HCT116 (cell line): ENCODE measurements around the gene SLC23A1. TPM values are rescaled to one million over a fixed set of nuclear protein-coding genes. Genes with fewer than 3 reads are reported as not detected.

Source experiments
- ATAC-seq: fragments of 200-7000 bp; cut with Tn5 transposase; 2 replicates; pipeline ENCODE4 v1.9.1; 2020; ENCODE audit warnings: mild to moderate bottlenecking, moderate library complexity
- BruUV-seq: library from RNA; stranded (reverse); fragments of 400-500 nt; replicated peaks from 2 replicates; lab custom pipeline; 2021; lab: Mats Ljungman, UMichigan
- CTCF ChIA-PET: fragments of 300-600 bp; sonication (Branson Sonifier 250); formaldehyde crosslinking; loops from one replicate; lab custom pipeline; 2021; ENCODE audit warnings: antibody characterized with exemption; lab: Charles Lee
- POLR2A ChIA-PET: fragments of 300-600, 350-600 bp; sonication (Branson Sonifier 250); formaldehyde crosslinking; loops from one replicate; lab custom pipeline; 2021; ENCODE audit warnings: antibody characterized with exemption; lab: Charles Lee
- RAD21 ChIA-PET, 2 experiments: fragments of 300-600 bp; sonication (Branson Sonifier 250); formaldehyde crosslinking; loops; one replicate each; lab custom pipeline; 2023; ENCODE audit warnings: low total read pairs in 2 of 2; ENCODE audit not compliant: uncharacterized antibody in 2 of 2, unreplicated experiment in 2 of 2, low non-redundant PET in 1 of 2; lab: Charles Lee
- DNase-seq: peaks from one replicate; pipeline ENCODE4 v3.0.0-alpha.2; 2010; ENCODE audit warnings: low read depth, low spot score
- H2AFZ ChIP-seq: fragments of 200-600 bp; shearing (Covaris generic), sonication (generic); 2 replicates; pipeline ENCODE4 v1.6.1; 2017; ENCODE audit warnings: low read depth, mixed run types, mixed read lengths, antibody characterized with exemption, low read length; ENCODE audit not compliant: poor library complexity, severe bottlenecking
- H3K27ac ChIP-seq: 2 replicates; pipeline ENCODE4 v1.5.1; 2012; ENCODE audit warnings: low read depth, low read length
- H3K27me3 ChIP-seq: fragments of 200-600 bp; sonication (generic); 2 replicates; pipeline ENCODE4 v1.6.1; 2016; ENCODE audit warnings: mixed run types, low read length, mixed read lengths; ENCODE audit not compliant: insufficient read depth
- H3K36me3 ChIP-seq, 2 experiments: fragments of 200-500 bp in 1 of 2; fragments of 200-600 bp in 1 of 2; sonication (Bioruptor generic) in 1 of 2; sonication (generic) in 1 of 2; 2 replicates each; pipeline versions ENCODE4 v1.5.1 to v1.6.1; 2014 to 2016; ENCODE audit warnings: low read length in 2 of 2, inconsistent platforms in 1 of 2, mixed read lengths in 1 of 2, mixed run types in 1 of 2; ENCODE audit not compliant: insufficient read depth in 2 of 2, control insufficient read depth in 1 of 2
- H3K4me1 ChIP-seq, 2 experiments: fragments of 200-600 bp in 1 of 2; sonication (generic) in 1 of 2; 2 replicates each; pipeline versions ENCODE4 v1.5.1 to v1.6.1; 2012 to 2017; ENCODE audit warnings: low read length in 2 of 2, inconsistent platforms in 1 of 2, mild to moderate bottlenecking in 1 of 2, mixed read lengths in 1 of 2, mixed run types in 1 of 2, moderate library complexity in 1 of 2; ENCODE audit not compliant: insufficient read depth in 2 of 2, control insufficient read depth in 1 of 2
- H3K4me2 ChIP-seq: fragments of 200-600 bp; sonication (generic); 2 replicates; pipeline ENCODE4 v1.6.1; 2017; ENCODE audit warnings: mixed run types, low read length, mixed read lengths
- H3K4me3 ChIP-seq, 2 experiments: fragments of 200-600 bp in 1 of 2; sonication (generic) in 1 of 2; replicated peaks in 1 of 2; 2 replicates each; pipeline ENCODE4 v1.5.1; 2011 to 2016; ENCODE audit warnings: low read length in 2 of 2, control low read depth in 1 of 2, low read depth in 1 of 2, mild to moderate bottlenecking in 1 of 2, mixed read lengths in 1 of 2, mixed run types in 1 of 2
- H3K79me2 ChIP-seq: fragments of 200-600 bp; sonication (generic); 2 replicates; pipeline ENCODE4 v1.6.1; 2017; ENCODE audit warnings: mild to moderate bottlenecking, mixed run types, low read length, moderate library complexity, mixed read lengths; ENCODE audit not compliant: insufficient read depth
- H3K9ac ChIP-seq: fragments of 200-600 bp; sonication (generic); 2 replicates; pipeline ENCODE4 v1.6.1; 2016; ENCODE audit warnings: low read length, mixed read lengths
- H3K9me2 ChIP-seq: fragments of 200-600 bp; sonication (generic), shearing (Covaris generic); 2 replicates; pipeline ENCODE4 v1.6.1; 2017; ENCODE audit warnings: mixed run types, mild to moderate bottlenecking, moderate library complexity; ENCODE audit not compliant: insufficient read depth
- H3K9me3 ChIP-seq, 2 experiments: fragments of 200-500 bp in 1 of 2; fragments of 200-600 bp in 1 of 2; sonication (Bioruptor generic) in 1 of 2; sonication (generic) in 1 of 2; 2 replicates each; pipeline ENCODE4 v1.6.1; 2014 to 2017; ENCODE audit warnings: low read length in 2 of 2, mixed read lengths in 2 of 2, inconsistent platforms in 1 of 2, low read depth in 1 of 2, mild to moderate bottlenecking in 1 of 2, mixed run types in 1 of 2, moderate library complexity in 1 of 2; ENCODE audit not compliant: control insufficient read depth in 1 of 2, insufficient read depth in 1 of 2
- H4K20me1 ChIP-seq: fragments of 200-600 bp; sonication (generic), shearing (Covaris generic); 2 replicates; pipeline ENCODE4 v1.6.1; 2017; ENCODE audit warnings: mixed run types, mild to moderate bottlenecking, moderate library complexity; ENCODE audit not compliant: insufficient read depth
- CEBPB ChIP-seq: IDR thresholded peaks from 2 replicates; pipeline ENCODE4 v1.6.1; 2012; ENCODE audit warnings: low read depth
- EGR1 ChIP-seq: IDR thresholded peaks from 2 replicates; pipeline ENCODE4 v1.6.1; 2012; ENCODE audit warnings: low read depth
- JUND ChIP-seq: IDR thresholded peaks from 2 replicates; pipeline ENCODE4 v1.6.1; 2012
- YY1 ChIP-seq: IDR thresholded peaks from 2 replicates; pipeline ENCODE4 v1.6.1; 2011; ENCODE audit warnings: low read length, low read depth, moderate library complexity, mild to moderate bottlenecking; ENCODE audit not compliant: insufficient replicate concordance; ENCODE audit errors: extremely low read depth
- intact Hi-C: fragments of 100-400 bp; cut with micrococcal nuclease; formaldehyde crosslinking; loops from 2 replicates; pipeline ENCODE4 v1.10.0; 2022
- total RNA-seq: library from RNA; stranded (reverse); gene quantifications from one replicate; pipeline ENCODE4 v1.2.1, GENCODE V29; 2021; ENCODE audit not compliant: unreplicated experiment
- TF ChIP-seq, protein P1 (sequence below): IDR thresholded peaks from 2 replicates; pipeline ENCODE4 v1.6.1; 2012
- TF ChIP-seq, protein P2 (sequence below): IDR thresholded peaks from 2 replicates; pipeline ENCODE4 v1.6.1; 2011; ENCODE audit warnings: mild to moderate bottlenecking, low read length, moderate library complexity; ENCODE audit not compliant: insufficient replicate concordance; ENCODE audit errors: extremely low read depth

Gene SLC23A1
- total RNA-seq, 1 experiment from 2014 or later = not detected

DNA sequence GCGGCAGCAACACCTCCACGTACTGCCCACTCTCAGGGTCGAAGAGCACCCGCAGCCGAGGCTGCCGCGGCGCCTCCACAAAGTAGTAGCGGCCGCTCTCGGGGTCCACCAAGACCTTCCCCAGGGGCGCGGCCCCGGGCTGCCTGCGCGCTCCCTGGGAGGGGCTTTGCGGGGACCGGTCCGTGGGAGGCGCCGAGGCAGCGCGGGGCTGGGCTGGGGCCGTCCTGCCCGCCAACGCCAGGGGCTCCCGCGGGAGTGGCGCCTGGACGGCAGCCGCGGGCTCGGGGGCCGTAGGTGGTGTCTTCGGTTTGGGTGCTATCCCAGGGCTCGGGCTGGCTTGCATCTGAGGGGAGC, 9.2 kb upstream of the SLC23A1 start:
- ATAC-seq (peak; percentile 64), DNase-seq (no peak)
- Histone ChIP-seq H3K4me2 (peak overlapping the region; percentile 87), H2AFZ (no peak overlapping the region), H3K36me3 (no peaks in the 10 kb centered on the region), H3K79me2 (peaks cover 8% of the 10 kb centered on the region; the same call in 1 of the 2 replicates), H3K9ac (peak overlapping the region; percentile 89), H3K9me3 (no peaks in the 10 kb centered on the region), H3K27me3 (no peaks in the 10 kb centered on the region), H3K4me1 (peaks cover 15 to 52% of the 10 kb centered on the region in 2 experiments), H3K4me3 (peak overlapping the region; percentile 65 to 79), H3K27ac (peak overlapping the region; percentile 82), H4K20me1 (no peaks in the 10 kb centered on the region), H3K9me2 (no peaks in the 10 kb centered on the region)
- intact Hi-C loops = loop anchor here (1.0 to 5.0 kb wide), 4 partner anchors 50 to 815 kb away; partner anchors contain the start of genes HSPA9 and MATR3
- no TSS peak for BruUV-seq
- ChIA-PET POLR2A (interaction anchor here (0.6 to 1.1 kb wide), 6 partner anchors 8 to 119 kb away, joined by 3 to 4 read pairs (median 4); partner anchors contain the start of gene SPATA24), RAD21 (interaction anchor here in 1 of 2 experiments (0.6 kb wide), 1 partner anchor 60 kb away, joined by 3 read pairs; no protein-coding TSS in a partner anchor), CTCF (interaction anchor here (0.6 to 3.2 kb wide), 6 partner anchors 10 to 845 kb away, joined by 3 to 10 read pairs (median 4); partner anchors contain the start of genes PAIP2 and SPATA24)
- TF ChIP-seq YY1 = no peak
- TF ChIP-seq EGR1 = no peak
- TF ChIP-seq, protein P1, sequence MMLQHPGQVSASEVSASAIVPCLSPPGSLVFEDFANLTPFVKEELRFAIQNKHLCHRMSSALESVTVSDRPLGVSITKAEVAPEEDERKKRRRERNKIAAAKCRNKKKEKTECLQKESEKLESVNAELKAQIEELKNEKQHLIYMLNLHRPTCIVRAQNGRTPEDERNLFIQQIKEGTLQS = no peak
- TF ChIP-seq JUND = no peak

DNA sequence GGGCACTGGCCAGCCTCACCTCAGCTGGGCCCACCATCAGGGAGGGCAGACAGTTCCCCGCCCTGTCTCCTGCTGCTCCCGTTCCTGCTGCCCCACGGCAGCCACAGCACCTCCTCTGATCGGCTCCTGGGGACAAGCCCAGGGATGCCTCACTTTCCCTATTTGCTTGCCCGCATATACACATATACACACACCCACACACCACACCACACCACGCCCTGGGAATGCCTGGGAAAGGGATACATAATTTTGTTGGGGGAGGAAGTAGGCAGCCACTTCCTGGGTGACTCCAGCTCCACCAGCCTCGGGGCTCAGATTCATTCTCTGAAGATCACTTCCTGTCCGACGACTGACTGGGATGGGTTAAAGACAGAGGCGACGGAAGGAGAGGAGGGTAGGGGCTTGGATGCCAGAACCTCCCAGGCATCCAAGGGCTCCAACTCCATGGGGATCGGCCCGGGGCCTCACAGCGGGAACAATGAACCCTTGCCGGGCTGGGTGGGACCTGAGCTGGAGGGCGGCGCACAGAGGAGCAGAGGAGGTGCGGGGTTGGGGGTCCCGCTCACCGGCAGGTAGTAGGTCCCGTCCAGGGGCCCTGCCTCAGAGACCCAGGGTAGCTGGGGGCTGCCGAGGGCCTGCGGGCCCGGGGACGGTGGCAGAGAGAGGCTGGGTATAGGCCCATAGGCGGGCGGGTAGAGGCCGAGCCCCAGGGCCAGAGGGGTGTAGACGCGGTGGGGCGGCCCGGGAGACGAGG, 8.7 kb upstream of the SLC23A1 start:
- H3K27ac ChIP-seq = peak overlapping the region; percentile 82
- H3K27me3 ChIP-seq = no peaks in the 10 kb centered on the region
- peak overlapping the region; percentile 65 to 79 for H3K4me3 ChIP-seq
- RAD21 ChIA-PET = interaction anchor here (0.6 to 0.9 kb wide), 2 partner anchors 18 to 59 kb away, joined by 3 read pairs; no protein-coding TSS in a partner anchor
- no peaks in the 10 kb centered on the region for H4K20me1 ChIP-seq
- no peak for DNase-seq
- TSS peak; percentile 43 for BruUV-seq
- intact Hi-C loops = loop anchor here (1.0 to 5.0 kb wide), 4 partner anchors 49 to 814 kb away; partner anchors contain the start of genes HSPA9 and MATR3
- H3K4me1 ChIP-seq = peaks cover 15 to 52% of the 10 kb centered on the region in 2 experiments
- H3K9me2 ChIP-seq = no peaks in the 10 kb centered on the region
- POLR2A ChIA-PET = interaction anchor here (0.6 to 1.2 kb wide), 8 partner anchors 9 to 845 kb away, joined by 3 to 5 read pairs (median 4); partner anchors contain the start of genes PAIP2 and SPATA24
- no peaks in the 10 kb centered on the region for H3K9me3 ChIP-seq
- H3K36me3 ChIP-seq = no peaks in the 10 kb centered on the region
- ATAC-seq = peak; percentile 48
- H3K4me2 ChIP-seq = peak overlapping the region; percentile 87
- H3K79me2 ChIP-seq = peaks cover 8% of the 10 kb centered on the region; the same call in 1 of the 2 replicates
- CTCF ChIA-PET = interaction anchor here (0.6 to 3.2 kb wide), 8 partner anchors 10 to 141 kb away, joined by 3 to 10 read pairs (median 4); partner anchors contain the start of genes PAIP2 and SPATA24
- peak overlapping the region; percentile 89 for H3K9ac ChIP-seq
- no peak overlapping the region for H2AFZ ChIP-seq
- TF ChIP-seq, protein P2, sequence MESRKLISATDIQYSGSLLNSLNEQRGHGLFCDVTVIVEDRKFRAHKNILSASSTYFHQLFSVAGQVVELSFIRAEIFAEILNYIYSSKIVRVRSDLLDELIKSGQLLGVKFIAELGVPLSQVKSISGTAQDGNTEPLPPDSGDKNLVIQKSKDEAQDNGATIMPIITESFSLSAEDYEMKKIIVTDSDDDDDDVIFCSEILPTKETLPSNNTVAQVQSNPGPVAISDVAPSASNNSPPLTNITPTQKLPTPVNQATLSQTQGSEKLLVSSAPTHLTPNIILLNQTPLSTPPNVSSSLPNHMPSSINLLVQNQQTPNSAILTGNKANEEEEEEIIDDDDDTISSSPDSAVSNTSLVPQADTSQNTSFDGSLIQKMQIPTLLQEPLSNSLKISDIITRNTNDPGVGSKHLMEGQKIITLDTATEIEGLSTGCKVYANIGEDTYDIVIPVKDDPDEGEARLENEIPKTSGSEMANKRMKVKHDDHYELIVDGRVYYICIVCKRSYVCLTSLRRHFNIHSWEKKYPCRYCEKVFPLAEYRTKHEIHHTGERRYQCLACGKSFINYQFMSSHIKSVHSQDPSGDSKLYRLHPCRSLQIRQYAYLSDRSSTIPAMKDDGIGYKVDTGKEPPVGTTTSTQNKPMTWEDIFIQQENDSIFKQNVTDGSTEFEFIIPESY = no peak
- TF ChIP-seq CEBPB (no peak), YY1 (no peak)
